Glomerular endothelial cell (primary cell): ENCODE measurements around the gene SH3PXD2A. TPM values are rescaled to one million over a fixed set of nuclear protein-coding genes. Genes with fewer than 3 reads are reported as not detected.
"Not testable (repeated sequence)": the region's sequence is repeated elsewhere in the genome, so short reads cannot be mapped to it uniquely, and the experiment has no call there.

Source experiments
- DNase-seq: peaks from one replicate; pipeline ENCODE4 v3.0.0-alpha.2; 2011; ENCODE audit warnings: low read depth, low spot score; ENCODE audit errors: extremely low read depth
- total RNA-seq: library from RNA; depleted of rRNA; stranded (reverse); fragments of >200 nt; gene quantifications from 2 replicates; pipeline ENCODE4 v1.2.3, GENCODE V29; 2015

Gene SH3PXD2A
- total RNA-seq, 1 donor from 2014 or later: 24.9 TPM

DNA sequence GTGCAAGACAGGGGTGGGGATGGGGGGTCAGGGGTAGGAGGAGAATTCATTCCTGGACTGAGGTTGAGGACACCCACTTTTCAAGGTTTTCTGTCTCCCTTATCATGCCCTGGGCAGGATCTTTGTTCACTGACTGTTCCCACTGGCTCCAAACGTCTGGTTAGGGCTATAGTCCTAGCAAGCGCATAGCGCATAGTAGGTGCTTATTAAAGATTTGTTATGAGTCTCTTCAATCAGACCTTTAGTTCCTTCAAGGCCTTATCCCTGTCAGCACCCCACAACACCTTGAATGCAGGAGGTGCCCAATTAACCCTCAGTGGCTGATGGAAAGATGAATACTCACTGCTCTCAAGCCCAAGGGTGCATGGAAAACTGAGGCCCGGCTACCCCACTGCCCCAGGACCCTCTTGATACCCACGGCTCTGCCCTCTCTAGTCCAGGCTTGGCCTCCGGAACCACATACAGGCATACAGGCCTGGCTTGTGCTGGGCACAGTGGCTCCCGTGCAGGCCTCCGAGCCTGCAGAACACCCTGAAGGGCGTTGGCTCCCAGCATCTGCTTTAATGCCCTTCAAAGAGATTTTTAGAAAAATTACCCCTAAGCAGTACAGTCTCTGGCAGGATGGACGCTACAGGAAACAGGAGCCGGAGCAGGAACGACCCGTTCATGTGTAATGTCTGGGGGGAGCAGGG is 177.7 kb downstream of the SH3PXD2A start:
- no peak for DNase-seq

GRCh38 chr10:103676851-103677417 is 178.4 kb downstream of the SH3PXD2A start:
- no peak for DNase-seq

GRCh38 chr10:103676058-103676785 is 179.2 kb downstream of the SH3PXD2A start:
- DNase-seq: no peak

DNA sequence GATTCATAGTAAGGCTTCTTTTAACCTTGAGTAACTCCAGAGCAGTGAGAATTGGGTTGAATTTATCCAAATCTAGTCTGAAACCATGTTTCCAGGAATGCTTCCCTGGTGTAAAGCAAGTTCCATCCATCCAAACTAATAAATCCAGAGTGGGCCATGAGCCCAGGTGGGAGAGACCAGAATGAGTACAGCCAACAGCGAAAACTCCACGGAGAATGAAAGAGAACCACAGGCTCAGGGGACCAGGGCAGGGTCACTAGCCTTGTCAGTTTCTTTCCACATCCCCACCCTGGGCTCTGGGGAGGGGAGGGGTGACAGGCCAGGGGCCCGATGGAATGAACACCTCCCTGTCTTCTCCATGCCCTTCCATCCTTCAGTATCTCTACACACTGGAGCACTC is 181.8 kb downstream of the SH3PXD2A start:
- no peak for DNase-seq

DNA sequence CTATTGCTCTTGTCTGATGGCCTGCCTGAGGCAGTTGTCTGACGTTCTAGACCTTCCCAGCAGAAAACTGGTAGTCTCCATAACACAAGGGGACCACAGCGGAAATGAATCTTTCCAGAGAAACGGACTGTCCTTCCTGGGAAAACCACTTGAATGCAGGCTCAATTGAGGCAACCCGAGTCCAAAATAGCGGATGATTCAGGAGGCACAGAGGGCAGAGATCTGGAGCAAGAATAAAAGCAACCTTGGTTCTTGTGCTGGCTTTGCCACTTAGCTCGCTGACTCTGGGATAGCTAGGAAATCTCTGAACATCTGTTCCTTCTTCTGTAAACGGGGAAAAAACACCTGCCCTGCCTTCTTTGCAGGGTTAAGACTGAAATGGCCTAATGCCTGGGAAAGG is 183.0 kb downstream of the SH3PXD2A start:
- no peak for DNase-seq

DNA sequence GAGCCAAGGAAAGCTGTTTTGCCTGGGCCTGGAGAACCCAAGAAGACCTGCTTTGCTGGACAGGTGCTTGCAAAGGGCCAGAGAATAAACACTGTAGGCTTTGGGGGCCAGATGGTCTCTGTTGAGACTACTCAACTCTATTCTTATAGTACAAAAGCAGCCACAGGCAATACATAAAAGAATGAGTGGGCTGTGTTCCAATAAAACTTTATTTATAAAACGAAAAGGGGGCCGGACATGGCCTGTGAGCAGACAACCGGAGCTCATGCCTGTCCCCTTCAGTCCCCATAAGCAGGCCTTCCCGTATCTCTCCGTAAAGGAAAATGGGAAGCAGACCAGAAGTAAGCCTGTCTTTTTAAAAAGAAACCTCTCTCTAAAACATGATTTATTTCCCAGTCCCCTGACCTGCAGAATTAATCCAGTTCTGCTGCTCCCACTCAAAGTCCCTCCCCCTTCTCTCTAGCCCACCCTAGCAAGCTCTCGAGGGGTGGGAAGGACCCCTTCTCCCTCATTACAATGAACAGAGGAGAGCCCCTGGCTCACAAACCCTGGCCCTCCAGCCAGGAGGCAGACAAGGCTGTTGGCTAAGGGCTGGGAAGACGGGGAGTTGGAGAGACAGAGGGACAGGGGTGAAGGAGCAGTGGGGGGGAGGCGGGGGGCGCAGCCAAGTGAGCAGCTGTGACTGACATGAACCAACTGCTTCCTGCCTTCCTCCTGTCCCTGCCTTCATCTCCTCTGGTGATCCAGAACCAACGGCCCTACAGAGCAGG is 184.1 kb downstream of the SH3PXD2A start:
- DNase-seq: no peak

GRCh38 chr10:103669944-103670343 is 185.4 kb downstream of the SH3PXD2A start:
- no peak for DNase-seq

DNA sequence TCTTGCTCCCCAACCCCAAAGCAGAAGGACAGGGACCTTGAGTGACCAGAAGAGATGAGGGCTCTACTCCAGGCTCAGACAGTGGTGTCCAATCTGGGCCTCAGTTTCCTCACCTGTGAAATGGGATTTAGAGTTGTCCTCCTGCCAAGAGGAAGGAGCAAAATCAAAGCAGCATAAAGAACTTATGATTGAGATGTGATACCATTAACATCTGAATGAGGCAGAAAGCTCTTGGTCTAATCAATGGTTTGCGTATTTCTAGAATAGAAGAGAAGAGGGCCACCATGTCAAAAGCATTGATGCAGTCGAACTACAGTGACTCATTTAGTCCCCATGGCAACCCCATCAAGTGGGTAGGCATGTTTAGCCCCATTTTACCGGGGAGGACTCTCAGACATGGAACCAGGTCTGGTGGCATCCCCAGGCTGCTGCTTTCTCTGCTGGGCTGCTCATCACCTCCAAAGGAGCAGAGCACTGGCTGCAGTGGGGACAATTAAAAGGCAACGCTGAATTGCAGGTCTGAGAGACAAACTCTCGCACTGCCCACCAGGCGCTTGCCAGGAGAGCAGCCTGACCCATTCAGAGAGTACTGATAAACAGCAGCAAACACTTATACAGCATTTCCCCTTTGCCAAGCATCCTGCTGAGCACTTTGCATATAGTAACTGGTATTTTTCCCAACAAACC is 186.0 kb downstream of the SH3PXD2A start:
- no peak for DNase-seq

GRCh38 chr10:103668351-103669242 is 186.8 kb downstream of the SH3PXD2A start:
- DNase-seq: no peak

GRCh38 chr10:103667356-103667755 is 188.0 kb downstream of the SH3PXD2A start:
- no peak for DNase-seq

GRCh38 chr10:103666762-103667150 is 188.6 kb downstream of the SH3PXD2A start:
- no peak for DNase-seq

- DNase-seq: no peak
Observed at GRCh38 chr10:103666087-103666761, 189.2 kb downstream of the SH3PXD2A start.

DNA sequence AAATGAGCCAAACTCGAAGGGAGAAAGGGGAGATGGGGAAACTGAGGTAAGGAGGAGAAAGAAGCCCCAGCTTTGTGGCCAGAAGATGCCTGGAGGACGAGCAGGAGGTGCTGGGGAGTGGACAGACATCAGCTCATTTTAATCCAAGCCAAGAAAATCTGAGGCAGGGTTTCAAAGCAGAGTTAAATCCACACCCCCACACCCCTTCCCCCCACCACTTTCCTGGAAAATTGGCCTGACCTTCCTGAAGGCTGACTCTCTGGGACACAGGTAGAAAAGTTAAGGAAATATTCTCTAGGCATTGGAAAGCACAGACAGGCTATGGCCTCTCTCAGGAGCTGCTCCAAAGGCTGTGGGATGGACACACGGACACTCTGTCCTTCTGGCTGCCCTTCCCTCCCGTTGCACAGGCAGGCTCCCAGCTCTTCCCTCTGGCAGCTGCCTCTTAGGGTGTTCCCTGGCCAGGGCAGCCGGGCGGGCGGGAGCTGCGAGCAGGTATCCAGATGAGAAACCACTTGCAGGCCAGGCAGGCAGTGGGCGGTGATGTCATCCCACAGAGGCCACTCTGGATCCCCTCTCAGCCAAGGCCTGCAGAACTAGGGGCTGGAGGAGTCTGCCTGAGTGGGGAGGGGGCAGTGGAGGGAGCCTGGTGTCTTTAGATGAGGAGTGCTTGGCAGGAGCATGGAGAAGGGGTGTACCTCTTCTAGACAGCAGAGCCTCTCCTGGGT is 190.1 kb downstream of the SH3PXD2A start:
- DNase-seq: no peak

DNA sequence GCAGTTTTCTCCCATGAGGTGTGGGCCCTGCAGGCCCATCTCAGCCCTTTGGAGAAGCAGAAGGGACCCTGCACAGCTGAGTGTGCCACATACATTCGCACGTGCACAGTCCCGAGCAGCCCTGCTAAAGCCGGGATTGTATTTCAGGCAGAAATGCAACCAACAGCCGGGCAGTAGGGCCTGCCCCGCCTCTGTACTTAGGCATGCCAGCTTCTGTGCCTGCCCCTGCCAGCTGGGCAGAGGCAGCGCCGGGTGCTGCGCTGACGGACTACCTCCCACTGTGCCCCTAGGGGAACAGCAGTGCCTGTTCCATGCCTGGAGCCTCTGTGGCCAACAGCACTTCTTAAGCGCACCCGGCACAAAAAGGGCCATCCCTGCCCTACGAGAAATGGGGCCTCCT is 191.6 kb downstream of the SH3PXD2A start:
- no peak for DNase-seq

GRCh38 chr10:103663236-103663635 is 192.1 kb downstream of the SH3PXD2A start:
- DNase-seq: no peak

DNA sequence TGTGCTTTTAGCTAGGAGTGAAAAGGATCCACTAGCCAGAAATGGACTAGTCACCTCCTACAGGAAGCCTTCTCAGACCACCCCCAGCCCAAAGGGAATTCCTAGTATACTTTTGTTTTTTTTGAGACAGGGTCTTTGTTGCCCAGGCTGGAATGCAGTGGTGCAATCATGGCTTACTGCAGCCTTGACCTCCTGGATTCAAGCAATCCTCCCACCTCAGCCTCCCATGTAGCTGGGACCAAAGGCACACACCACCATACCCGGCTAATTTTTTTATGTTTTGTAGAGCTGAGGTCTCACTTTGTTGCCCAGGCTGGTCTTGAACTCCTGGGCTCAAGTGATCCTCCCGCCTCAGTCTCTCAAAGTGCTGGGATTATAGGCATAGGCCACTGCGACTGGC is 192.7 kb downstream of the SH3PXD2A start:
- DNase-seq: not testable (repeated sequence)

DNA sequence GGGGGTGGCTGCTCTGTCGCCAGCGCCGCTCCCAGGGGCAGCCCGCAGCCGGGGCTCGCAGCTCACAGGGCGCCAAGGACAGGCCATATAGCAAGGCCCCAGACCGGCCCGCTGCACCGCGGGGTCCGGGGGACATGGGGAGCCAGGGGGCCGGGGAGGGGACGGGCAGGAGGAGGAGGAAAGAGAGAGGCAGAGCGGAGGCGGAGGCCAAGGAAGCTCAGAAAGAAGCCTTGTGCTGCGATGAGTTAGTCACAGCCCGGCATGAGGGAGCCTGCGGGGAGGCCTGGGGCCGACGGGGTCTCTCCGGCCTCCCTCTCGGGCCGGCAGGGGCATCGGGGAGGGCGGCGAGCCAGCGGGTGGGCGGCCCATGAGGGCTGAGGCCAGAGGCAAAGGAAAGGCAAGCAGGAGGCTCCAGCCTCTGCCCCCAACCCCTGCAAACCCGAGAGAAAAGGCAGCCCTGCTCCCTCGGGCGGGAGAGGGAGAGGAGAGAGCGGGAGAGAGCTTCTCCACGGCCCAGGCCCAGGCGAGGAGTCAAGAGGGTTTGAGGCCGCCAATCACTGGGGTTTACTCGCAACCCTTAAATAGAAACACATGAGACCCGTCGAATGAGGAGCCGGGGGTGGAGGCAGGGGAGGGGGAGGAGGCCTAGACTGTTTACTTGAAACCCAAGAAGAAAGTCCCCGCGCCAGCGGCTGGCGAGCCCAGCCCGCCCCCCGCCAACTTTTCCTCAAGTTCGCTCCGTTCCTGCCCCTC is 194.0 kb downstream of the SH3PXD2A start:
- DNase-seq: no peak
